A673 (cell line): ENCODE results near the gene OR10G7. TPM values are rescaled to one million over a fixed set of nuclear protein-coding genes. Genes with fewer than 3 reads are reported as not detected.

Source experiments
- BruUV-seq: library from RNA; stranded (reverse); fragments of 400-500 nt; replicated peaks from 2 replicates; lab custom pipeline; 2021; lab: Mats Ljungman, UMichigan
- CTCF ChIA-PET: fragments of 300-600 bp; sonication (Branson Sonifier 250); formaldehyde crosslinking; loops from one replicate; lab custom pipeline; 2022; ENCODE audit warnings: antibody characterized with exemption; lab: Charles Lee
- POLR2A ChIA-PET: fragments of 300-600 bp; sonication (Branson Sonifier 250); formaldehyde crosslinking; loops from one replicate; lab custom pipeline; 2022; ENCODE audit warnings: antibody characterized with exemption; ENCODE audit not compliant: low non-redundant PET; lab: Charles Lee
- DNase-seq: peaks from one replicate; pipeline ENCODE4 v3.0.0-alpha.2; 2015; ENCODE audit warnings: low spot score
- H3K27ac ChIP-seq: fragments of 200-600 bp; sonication (generic); 2 replicates; pipeline ENCODE4 v1.5.1; 2016; ENCODE audit warnings: mixed run types, low read depth, mild to moderate bottlenecking, mixed read lengths, antibody characterized with exemption, low read length; ENCODE audit not compliant: poor library complexity, severe bottlenecking
- H3K27me3 ChIP-seq: fragments of 200-600 bp; sonication (generic); replicated peaks from 2 replicates; pipeline ENCODE4 v1.6.1; 2017; ENCODE audit warnings: mixed run types, low read depth, mild to moderate bottlenecking, mixed read lengths, antibody characterized with exemption, low read length; ENCODE audit not compliant: insufficient read depth, poor library complexity
- H3K36me3 ChIP-seq: fragments of 200-600 bp; sonication (generic); 2 replicates; pipeline ENCODE4 v1.6.1; 2016; ENCODE audit warnings: mixed run types, mild to moderate bottlenecking, mixed read lengths, antibody characterized with exemption, low read length; ENCODE audit not compliant: insufficient read depth, poor library complexity, severe bottlenecking
- H3K4me1 ChIP-seq: fragments of 200-600 bp; sonication (generic); 2 replicates; pipeline ENCODE4 v1.6.1; 2017; ENCODE audit warnings: mixed run types, mild to moderate bottlenecking, mixed read lengths, antibody characterized with exemption, low read length; ENCODE audit not compliant: insufficient read depth, poor library complexity, severe bottlenecking
- H3K4me3 ChIP-seq: fragments of 200-600 bp; sonication (generic); 2 replicates; pipeline ENCODE4 v1.5.1; 2016; ENCODE audit warnings: low read depth, mixed run types, mild to moderate bottlenecking, mixed read lengths, low read length; ENCODE audit not compliant: poor library complexity, severe bottlenecking
- H3K9me3 ChIP-seq: fragments of 200-600 bp; sonication (generic); 2 replicates; pipeline ENCODE4 v1.6.1; 2016; ENCODE audit warnings: mixed run types, low read depth, mild to moderate bottlenecking, mixed read lengths, antibody characterized with exemption, low read length; ENCODE audit not compliant: poor library complexity, severe bottlenecking
- EZH2 ChIP-seq: fragments of 200-600 bp; sonication (generic); IDR thresholded peaks from 2 replicates; pipeline ENCODE4 v1.6.1; 2017; ENCODE audit warnings: borderline replicate concordance, low read depth, mild to moderate bottlenecking, mixed read lengths, antibody characterized with exemption, low read length; ENCODE audit not compliant: poor library complexity, severe bottlenecking
- intact Hi-C: fragments of 100-400 bp; cut with micrococcal nuclease; formaldehyde crosslinking; loops from one replicate; pipeline ENCODE4 v1.10.0; 2022; ENCODE audit not compliant: unreplicated experiment
- total RNA-seq: library from RNA; stranded (reverse); gene quantifications from 2 replicates; pipeline ENCODE4 v1.2.3, GENCODE V29; 2021
- TF ChIP-seq, protein P1 (sequence below): fragments of 300-800, 200-600 bp; sonication (generic); conservative IDR thresholded peaks from 2 replicates; pipeline ENCODE4 v1.5.1; 2017; ENCODE audit warnings: low read depth, mild to moderate bottlenecking, antibody characterized with exemption, low read length, moderate library complexity, mixed read lengths

Gene OR10G7
- total RNA-seq, 1 experiment from 2014 or later = not detected

- TF ChIP-seq, protein P1, sequence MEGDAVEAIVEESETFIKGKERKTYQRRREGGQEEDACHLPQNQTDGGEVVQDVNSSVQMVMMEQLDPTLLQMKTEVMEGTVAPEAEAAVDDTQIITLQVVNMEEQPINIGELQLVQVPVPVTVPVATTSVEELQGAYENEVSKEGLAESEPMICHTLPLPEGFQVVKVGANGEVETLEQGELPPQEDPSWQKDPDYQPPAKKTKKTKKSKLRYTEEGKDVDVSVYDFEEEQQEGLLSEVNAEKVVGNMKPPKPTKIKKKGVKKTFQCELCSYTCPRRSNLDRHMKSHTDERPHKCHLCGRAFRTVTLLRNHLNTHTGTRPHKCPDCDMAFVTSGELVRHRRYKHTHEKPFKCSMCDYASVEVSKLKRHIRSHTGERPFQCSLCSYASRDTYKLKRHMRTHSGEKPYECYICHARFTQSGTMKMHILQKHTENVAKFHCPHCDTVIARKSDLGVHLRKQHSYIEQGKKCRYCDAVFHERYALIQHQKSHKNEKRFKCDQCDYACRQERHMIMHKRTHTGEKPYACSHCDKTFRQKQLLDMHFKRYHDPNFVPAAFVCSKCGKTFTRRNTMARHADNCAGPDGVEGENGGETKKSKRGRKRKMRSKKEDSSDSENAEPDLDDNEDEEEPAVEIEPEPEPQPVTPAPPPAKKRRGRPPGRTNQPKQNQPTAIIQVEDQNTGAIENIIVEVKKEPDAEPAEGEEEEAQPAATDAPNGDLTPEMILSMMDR = no peak
- no peak for TF ChIP-seq EZH2
- no TSS peak for BruUV-seq
- peak; percentile 64 for DNase-seq
- H3K36me3 ChIP-seq = no peaks in the 10 kb centered on the region
- no peaks in the 10 kb centered on the region for H3K27me3 ChIP-seq
- intact Hi-C loops = no loop called here
- peaks cover 16% of the 10 kb centered on the region for H3K4me1 ChIP-seq
- no peaks in the 10 kb centered on the region for H3K9me3 ChIP-seq
- peak overlapping the region; percentile 54 for H3K4me3 ChIP-seq
- ChIA-PET CTCF (interaction anchor here (0.6 kb wide), 1 partner anchor 98 kb away, joined by 3 read pairs; no protein-coding TSS in a partner anchor), POLR2A (no interaction called here)
- no peak overlapping the region for H3K27ac ChIP-seq
These were observed 34.9 kb upstream of the OR10G7 start for GRCh38 chr11:124075841-124076651.

- Histone ChIP-seq H3K4me3 (peak overlapping the region; percentile 54), H3K9me3 (no peaks in the 10 kb centered on the region), H3K27ac (no peak overlapping the region), H3K36me3 (no peaks in the 10 kb centered on the region), H3K4me1 (peaks cover 20% of the 10 kb centered on the region), H3K27me3 (no peaks in the 10 kb centered on the region)
- no TSS peak for BruUV-seq
- POLR2A ChIA-PET = no interaction called here
- DNase-seq = no peak
- TF ChIP-seq, protein P1 = no peak
- TF ChIP-seq EZH2 = no peak
- intact Hi-C loops = no loop called here
- CTCF ChIA-PET = no interaction called here
These were observed 34.3 kb upstream of the OR10G7 start for GRCh38 chr11:124075492-124075840.

DNA sequence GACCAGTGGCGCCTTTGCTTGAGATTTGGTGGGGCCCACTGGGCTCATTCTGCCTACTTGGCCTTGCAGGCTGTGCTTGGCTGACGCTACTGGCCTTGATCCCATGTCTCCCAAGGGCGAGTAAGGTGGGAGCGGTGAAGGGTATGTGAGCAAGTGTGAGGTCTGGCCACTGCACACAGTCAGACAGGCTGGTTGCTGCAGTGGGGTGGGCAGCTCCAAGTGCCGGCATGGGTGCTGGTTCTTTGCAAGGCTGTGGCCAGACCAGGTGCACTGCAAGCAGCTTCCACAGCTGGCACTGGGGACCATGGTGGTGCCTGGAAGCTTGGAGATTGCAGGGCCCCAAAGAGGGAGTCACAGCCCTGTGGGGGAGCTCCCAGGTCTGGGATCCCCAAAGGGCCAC, 33.4 kb upstream of the OR10G7 start:
- peaks cover 27% of the 10 kb centered on the region for H3K4me1 ChIP-seq
- no TSS peak for BruUV-seq
- TF ChIP-seq, protein P1 = no peak
- TF ChIP-seq EZH2 = no peak
- ChIA-PET CTCF (no interaction called here), POLR2A (interaction anchor here (0.6 kb wide), 1 partner anchor 768 kb away, joined by 8 read pairs; no protein-coding TSS in a partner anchor)
- no peaks in the 10 kb centered on the region for H3K9me3 ChIP-seq
- H3K4me3 ChIP-seq = no peak overlapping the region
- no peaks in the 10 kb centered on the region for H3K27me3 ChIP-seq
- H3K27ac ChIP-seq = no peak overlapping the region
- intact Hi-C loops = loop anchor here (5.0 kb wide), 2 partner anchors 258 to 333 kb away; no protein-coding TSS in a partner anchor
- no peaks in the 10 kb centered on the region for H3K36me3 ChIP-seq
- no peak for DNase-seq
